ENCODE results near the gene DND1.
"Not testable (repeated sequence)": the region's sequence is repeated elsewhere in the genome, so short reads cannot be mapped to it uniquely, and the experiment has no call there.

The DND1 gene

DNA sequence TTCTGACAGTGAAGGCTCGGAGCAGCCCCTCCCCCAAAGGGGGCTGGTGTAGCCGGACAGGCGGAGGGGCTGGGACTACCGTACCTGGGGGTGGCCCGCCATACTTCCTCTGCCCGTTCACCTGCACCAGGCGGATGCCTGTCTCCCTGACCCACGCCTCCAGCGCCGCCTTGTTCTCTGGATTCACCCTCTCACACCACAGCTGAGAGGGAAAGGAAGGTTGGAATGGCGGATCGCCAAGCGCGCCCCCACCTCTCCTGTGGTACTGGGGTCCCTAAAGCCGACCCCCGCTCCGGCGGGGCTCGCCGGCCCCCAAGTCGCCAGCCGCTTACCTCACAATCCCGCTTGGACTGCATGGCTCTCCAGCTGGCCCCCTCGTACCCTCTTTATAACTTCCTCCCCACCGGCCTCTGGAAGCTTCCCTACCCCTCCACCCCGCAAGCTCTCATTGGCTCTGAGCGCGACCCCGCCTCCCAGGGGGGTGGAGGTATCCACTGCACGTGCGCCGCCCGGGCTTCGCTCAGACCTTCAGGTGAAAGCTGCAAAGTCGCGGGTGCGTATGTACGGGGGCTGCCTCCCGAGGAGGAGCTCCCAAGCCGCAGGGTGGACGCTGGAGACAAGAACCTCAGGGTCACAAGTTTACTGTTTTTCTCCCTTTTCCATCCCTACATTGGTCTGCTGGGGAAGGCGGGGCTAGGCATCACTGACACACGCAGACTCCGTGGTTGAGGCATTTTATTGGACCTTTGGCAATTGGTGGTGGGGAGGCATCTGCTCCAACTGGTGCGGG is at the start of gene DND1:
Gene DND1 (minus strand): TSS at position 390 of the 790 bp plus-strand sequence. CDS start 34 bp downstream, at position 356.
- DNase-seq: no peak

DNA sequence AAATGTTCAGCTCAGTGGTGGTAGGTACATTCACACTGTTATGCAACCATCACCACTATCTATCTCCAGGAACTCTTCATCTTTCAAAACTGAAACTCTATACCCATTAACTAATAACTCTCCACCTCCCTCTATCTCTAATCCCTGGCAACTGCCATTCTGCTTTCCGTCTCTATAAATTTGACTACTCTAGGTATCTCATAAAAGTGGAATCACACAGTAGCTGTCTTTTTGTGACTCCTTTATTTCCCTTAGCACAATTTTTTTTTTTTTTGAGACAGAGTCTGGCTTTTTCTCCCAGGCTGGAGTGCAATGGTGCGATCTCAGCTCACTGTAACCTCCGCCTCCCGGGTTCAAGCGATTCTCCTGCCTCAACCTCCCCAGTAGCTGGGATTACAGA is 48.0 kb upstream of the DND1 start:
- not testable (repeated sequence) for DNase-seq

DNA sequence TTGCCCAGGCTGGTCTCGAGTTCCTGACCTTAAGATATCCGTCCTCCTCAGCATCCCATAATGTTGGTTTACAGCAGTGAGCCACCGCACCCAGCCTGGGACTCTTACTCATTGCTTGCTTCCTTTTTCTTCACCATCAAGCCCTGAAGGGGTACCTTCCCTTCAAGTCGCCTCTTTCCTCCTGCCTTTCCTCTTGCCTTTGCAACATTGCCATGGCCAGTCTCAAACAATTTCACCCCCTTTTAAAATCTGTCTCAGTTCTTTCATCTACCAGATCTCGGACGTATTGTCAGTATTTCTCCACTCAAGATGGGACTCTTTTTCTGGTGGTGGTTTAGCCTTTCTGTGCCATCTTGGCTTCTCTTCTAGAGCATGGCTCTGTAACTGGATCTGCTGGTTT is 47.4 kb upstream of the DND1 start:
- DNase-seq: not testable (repeated sequence)

DNA sequence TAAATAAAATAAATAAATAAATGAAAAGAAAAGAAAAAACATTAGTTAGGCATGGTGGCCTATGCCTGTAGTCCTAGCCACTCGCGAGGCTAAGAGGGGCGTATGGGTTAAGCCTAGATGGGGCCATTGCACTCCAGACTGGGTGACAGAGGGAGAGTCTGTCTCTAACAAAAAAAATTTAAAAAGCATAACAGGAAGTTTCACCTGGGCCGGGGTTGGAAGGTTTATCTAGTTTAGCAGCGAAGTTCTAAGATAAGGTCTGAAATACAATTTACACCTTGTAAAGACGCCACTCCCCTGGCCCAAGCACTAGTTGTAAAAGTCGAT is 44.9 kb upstream of the DND1 start:
- no peak for DNase-seq

DNA sequence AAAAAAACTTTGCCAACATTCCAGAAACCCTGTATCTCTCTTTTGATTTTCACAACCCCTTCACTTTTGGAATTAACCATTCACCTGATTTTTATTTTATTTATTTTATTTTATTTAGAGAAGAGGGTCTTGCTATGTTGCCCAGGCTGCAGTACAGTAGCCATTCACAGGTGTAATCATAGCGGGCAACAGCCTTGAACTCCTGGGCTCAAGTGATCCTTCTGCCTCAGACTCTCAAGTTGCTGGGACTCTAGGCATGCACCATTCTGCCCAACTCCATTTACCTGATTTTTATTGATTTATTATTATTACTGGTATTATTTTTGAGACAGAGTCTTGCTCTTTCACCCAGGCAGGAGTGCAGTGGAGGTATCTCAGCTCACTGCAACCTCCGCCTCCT is 42.9 kb upstream of the DND1 start:
- DNase-seq: not testable (repeated sequence)

DNA sequence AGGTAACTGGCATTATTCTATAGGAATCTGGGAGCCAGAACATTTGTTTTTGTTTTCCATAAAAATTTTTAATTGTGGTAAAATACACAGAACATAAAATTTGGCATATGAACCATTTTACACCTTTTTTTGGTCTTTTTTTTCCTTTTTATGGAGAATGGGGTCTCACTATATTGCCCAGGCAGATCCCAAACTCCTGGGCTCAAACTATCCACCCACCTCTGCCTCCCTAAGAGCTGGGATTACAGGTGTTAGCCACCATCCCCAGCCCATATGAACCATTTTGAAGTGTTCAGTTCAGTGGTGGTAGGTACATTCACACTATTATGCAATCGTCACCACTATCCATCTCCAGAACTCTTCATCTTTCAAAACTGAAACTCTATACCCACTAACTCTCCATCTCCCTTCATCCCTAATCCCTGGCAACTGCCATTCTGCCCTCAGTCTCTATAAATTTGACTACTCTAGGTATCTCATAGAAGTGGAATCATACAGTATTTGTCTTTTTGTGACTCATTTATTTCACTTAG is 40.3 kb upstream of the DND1 start:
- no peak for DNase-seq

DNA sequence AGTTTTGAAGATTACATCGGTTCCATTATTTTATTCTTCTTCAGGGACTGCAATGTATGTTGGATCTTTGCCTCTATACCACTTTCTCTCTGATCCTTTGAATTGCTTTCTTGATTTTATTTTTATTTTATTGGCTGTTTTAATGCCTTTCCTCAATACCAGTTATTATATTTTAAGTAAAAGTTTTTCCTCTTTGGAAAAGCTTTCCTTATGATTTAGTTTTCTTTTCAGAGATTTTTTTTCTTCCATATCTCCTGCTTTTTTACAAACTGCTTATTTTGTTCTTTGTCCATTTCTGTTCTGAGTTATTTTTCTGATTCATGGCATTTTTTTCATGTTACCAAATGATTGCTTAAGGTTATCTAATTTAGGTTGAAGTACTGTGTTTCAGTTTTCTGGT is 38.4 kb upstream of the DND1 start:
- no peak for DNase-seq

DNA sequence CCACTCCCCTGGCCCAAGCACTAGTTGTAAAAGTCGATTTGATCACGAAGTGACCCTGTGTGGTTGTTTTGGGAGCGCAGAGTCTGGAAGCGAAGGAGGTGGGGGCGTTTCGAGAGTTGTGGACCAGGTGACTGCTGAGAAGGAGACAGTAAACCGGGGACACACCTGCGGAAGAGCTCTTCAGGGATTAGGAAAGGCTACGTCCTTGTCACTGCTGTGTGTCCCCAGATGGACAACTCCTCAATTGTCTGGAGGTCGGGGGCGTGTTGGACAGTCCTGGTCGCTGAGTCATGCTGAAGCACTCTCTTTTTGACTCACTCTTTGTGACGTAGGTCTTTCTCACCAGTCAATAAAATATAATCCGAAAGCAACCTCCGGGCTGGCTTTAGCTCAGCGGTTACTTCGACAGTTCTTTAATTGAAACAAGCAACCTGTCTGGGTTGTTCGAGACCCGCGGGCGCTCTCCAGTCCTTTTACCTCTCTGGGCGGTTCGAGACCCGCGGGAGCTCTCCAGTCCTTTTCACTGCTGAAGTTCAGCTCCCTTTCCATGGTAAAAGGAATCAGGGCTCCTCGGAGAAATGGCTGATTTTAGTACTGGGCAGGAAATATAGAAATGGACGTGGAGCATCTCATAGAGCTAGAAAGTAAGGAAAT is 37.6 kb upstream of the DND1 start:
- peak; percentile 96 for DNase-seq

DNA sequence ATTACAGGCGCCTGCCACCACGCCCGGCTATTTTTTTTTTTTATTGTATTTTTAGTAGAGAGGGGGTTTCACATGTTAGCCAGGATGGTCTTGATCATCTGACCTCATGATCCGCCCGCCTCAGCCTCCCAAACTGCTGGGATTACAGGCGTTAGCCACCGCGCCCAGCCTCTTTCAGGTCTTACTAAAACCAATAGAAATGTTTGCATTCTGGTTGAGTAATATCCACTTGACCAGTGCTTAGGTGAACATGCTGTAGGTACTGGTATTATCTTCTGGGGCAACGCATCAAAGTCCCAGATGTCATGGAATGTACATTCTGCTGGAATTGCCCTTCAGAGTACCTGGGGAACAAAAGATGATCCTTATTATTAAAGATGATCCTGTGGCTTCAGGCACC is 35.4 kb upstream of the DND1 start:
- not testable (repeated sequence) for DNase-seq

DNA sequence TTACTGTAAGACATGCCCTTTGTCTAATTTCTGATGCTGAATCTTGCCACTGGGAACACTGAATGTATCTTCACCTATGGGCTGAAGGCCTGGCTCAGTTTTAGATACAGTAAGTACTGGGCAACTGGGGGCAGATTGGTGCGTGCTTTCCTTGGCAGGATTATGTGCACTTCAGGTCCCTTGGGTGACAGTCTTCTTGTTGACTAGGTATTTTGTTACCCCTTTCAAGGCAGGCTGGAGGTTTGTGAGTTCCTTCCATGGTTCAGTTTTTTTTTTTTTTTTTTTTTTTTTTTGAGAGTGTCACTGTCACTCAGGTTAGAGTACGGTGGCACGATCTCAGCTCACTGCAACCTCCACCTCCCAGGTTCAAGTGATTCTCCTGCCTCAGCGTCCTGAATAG is 34.4 kb upstream of the DND1 start:
- DNase-seq: no peak

DNA sequence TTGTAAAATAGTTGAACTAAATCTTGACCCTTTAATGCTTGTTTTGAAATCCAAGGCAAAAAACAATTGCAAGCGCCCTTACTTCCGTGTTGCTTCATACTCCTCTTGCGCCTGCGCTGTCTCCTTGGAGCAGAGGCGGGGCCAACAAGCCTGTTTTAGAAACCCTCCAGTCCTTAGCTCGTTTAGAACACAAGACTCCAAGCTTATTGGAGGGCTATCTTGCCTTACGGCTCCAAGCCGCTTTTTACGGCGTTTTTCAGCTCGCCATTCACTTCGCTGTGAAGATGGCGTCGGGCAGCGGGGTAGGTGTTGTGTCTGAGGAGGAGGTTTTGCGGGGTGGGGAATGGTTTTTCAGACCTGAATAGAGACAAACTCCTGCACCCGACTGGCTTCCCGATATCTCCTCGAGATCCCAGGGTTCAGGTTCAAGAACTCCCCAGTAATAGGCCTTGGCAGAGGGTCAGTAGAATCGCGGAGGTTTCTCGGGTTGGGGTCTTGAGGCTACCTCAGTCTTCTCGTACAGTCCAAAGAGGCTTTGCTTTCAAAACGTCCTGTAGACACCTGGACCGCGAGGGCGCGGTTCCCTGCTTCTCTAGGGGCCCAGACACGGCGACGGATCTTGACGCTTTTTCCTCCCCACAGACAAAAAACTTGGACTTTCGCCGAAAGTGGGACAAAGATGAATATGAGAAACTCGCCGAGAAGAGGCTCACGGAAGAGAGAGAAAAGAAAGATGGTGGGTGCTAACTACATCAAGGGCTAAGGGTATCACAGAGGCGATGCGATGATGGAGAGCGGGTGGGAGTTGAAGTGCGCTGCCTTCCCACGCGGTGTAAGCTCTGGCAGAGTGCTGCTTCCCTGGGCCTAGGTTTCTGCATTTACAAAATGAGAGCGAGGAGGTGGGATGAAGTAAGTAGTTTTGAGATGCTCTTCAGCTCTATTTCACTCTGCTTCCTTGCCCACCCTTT is 27.1 kb upstream of the DND1 start, which contains the start of gene ZMAT2:
Gene ZMAT2 (plus strand): TSS at position 271 of the 968 bp plus-strand sequence. CDS start 14 bp downstream, at position 285.
- DNase-seq: peak; percentile 96

DNA sequence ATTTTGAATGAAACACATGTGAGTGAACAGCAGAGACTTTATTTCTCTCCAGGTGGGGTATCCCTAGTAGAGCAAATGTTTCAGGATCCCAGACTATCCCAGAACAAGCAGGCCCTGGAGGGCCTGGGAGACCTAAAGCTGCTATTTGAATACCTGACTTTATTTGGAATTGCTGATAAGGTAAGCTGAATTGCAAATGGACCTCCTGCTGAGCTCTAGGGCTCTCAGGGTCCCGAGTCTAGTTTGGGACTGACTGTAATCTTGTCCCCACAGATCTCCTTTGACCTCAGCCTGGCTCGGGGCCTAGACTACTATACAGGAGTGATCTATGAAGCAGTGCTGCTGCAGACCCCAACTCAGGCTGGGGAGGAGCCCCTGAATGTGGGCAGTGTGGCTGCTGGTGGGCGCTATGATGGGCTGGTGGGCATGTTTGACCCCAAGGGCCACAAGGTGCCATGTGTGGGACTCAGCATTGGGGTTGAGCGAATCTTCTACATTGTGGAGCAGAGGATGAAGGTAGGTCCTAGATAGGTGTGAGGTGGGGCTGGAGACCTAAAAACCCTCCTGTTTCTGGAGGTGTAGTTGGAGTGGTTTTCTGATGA is 23.6 kb upstream of the DND1 start:
- DNase-seq: no peak

DNA sequence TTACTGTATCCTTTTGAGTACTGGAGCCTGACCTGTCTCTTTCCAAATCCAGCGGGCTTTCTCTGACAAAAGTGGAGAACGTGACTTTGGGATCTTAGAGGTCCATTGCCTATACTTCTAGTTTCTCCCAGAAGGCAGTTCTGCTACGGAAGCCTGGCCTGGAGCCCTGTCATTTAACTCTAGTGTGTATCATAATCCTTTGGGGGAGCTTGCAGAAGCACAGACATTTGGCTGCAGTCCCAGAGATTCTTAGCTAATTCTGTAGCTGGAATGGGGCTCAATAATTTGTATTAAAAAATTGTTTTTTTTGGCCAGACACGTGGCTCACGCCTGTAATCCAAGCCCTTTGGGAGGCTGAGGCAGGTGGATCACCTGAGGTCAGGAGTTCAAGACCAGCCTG is 20.9 kb upstream of the DND1 start:
- no peak for DNase-seq

DNA sequence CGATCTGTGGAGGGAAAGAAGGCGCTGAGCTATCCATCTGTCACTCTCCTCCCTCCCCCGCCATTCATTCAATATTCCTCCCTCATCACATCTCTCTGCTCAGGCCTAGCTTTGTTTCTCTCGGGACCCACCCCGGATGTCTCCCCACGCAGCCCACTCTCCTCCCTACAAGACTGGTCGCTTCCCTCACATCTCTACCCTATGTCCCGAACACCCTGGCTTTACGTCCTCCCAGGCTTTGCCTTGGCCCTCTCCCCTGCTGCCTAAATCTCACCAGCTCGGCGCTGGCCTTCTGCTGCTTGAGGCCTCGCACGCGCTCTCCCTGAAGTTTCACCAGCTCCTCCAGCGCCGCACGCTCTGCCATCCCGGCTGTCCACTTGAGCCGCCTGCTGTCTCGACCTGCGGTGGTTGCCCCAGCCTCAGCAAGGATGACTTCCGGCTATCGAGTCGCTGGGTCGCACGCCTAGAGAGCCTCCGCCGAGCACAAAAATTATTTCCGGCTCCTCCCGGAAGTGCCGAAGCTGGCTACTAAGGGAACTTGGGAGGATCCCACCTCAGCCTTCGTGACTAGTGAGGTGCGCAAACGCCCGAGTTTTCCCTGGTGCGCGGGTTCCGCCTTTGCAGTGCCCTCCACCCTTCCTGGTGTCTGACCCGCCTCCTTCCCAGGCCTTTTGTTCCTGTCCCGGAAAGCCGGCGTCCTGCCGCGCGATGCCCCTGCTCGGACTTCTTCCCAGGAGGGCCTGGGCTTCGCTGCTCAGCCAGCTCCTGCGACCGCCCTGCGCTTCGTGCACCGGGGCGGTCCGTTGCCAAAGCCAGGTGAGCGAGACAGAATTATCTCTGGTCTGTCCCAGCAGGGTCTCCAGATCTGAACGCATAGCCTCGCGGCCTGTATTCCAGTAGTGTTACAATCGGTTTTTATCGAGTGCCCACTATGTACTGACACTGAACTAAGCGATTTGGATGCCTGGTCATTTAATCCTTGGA is 17.9 kb upstream of the DND1 start, which contains the start of the genes HARS1 and HARS2:
Gene HARS1 (minus strand): TSS at position 430 of the 984 bp plus-strand sequence. CDS start 66 bp downstream, at position 364.
Gene HARS2 (plus strand): TSS at position 515 of the 984 bp plus-strand sequence. CDS start 194 bp downstream, at position 709.
- DNase-seq: peak; percentile 94

DNA sequence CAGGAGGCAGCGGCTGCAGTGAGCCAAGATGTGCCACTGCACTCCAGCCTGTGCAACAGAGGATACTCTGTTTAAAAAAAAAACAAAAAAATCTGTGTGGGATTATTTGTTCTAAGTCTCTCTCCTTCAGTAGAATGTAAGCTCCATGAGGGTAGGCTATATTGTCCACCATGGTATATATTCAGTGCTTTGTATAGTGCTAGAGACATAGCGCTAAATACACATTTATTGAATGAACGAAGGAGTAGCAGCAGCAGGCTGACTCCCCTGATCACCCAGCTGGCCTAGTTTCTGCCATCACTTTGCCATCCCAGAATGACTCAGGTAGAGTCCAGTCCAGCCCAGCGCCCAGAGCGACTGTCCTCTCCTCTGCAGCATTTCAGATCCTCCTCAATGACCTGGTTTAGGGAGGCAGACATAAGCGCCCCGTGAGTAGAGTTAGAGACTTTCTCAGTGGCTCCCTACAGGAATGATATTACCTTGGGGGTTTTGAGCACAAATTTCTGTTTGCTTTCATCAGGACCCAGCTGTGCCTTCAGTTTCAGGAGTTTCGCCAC is 17.1 kb upstream of the DND1 start:
- DNase-seq: no peak

DNA sequence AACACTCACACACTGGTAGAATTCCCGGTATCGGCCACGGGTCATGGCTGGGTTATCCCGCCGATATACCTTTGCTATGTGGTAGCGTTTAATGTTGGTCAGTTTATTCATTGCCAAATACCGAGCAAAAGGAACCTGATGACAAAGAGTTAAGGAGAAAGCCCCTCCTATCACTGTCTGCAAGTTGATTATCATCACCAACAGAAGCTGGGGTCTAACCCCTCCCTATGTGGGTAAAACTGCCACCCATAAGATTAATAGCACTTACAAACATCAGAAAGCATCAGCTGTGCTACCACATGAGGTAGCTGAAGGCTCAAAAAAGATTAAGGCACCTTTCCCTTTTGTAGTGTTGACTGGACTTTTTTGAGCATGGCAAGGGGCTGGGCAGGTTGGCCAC is 5.6 kb upstream of the DND1 start:
- no peak for DNase-seq

DNA sequence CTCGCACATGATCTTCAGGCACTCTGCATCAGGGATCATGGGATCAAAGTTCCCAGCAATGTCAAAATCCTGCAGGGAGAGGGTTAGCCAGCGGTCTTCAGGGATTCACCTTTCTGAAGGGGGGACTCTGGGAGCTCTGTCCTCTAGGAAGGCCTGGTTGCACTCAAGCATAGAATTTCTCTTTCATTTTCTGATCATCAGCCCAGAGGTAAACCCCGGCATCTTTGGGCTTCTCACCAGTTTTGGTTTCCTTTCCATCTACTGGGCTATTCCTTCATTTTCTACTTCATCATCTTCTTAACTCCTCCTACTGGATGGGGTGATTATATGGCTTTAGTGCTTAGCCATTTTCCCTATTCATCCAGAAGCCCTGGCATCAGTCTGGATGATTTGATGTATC is 4.6 kb upstream of the DND1 start:
- no peak for DNase-seq

DNA sequence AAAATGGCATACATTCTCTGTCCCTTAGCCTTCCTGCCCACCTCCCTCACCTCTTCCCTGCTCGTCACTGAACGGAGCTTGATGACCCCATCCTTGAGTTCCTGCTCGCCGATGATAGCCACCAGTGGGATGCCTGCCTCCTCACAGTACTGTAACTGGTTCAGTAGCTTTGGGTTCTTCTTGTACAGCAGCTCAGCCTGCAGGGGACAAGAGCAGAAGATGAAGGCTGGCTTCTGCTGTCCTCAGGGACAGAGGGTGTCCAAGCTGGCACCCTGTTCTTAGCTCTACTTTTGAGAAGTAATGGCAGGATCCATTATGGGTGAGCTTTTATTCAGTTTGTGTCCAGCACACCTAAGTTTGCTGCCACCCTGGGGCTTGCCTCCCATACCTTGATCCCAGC is 1.3 kb upstream of the DND1 start:
- DNase-seq: no peak

DNA sequence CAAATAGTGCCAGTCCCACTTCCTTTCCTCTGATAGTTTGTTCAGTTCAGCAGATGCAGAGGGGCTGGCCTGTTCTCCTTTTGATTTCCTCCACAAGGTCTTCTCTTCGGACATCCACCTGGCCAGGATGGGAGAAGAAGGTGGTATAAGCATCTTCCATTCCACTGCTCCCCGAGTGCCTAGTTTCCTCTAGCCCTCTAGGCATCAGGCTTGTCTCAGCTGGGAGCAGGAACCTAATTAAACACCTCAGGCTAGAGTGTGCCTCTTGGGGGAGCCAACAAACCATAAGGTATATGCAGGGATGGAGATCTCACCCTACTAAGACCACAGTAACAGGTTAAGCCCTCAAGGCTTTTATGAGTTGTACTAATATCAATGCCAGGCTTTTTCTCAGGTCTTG is 835 bp upstream of the DND1 start:
- no peak for DNase-seq

DNA sequence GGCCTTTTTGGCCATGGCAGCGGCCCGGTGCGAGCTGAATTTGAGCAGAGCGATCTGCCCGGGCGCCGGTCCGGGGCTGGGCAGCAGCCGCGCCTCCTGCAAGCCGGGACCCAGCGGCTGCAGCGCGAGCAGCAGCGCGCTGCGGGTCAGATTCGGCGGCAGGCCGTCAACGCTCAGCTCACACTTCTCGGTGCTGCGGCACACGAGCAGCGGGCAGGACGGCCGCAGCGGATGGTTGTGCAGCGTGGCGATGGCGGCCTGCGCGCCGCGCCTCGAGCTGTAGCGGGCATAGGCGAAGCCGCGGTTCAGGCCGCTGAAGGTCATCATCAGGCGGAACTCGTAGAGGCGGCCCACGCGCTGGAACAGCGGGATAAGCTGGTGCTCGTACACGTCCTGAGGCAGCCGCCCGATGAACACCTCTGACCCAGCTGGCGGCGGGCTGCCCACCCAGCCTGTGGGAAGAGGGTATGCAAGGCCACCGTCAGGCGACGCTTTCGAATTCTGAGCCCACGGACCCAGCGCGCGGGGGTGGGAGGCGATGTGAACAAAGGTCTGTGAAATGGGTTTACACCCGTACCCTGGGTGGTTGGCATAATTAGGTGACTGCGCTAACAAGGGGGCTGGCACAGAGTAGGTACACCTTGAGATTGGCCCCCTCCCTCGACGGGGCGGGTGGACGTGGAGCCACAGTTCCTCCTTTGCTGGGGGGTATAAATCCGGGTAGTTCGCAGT is 755 bp downstream of the DND1 start:
- DNase-seq: no peak

Measured in activated CD4-positive, alpha-beta T cell treated with anti-CD3 and anti-CD28 coated beads, Interleukin-2, Interleukin-6, amounts not matched to agents 100 ng/mL and 50 ng/mL, durations not matched to agents 16 hours and 8 hours (primary cell).